NCI-H1694 treated with DMSO at 0.1 percent for 48 hours (cell line): ENCODE data around the gene FBXW12.

Experiments
- DNase-seq: peaks from one replicate; lab custom pipeline; 2025; lab: John Stamatoyannopoulos, UW

FBXW12 gene

GRCh38 chr3:48408823-48409281 is 36.8 kb downstream of the FBXW12 start:
- DNase-seq = no peak

- DNase-seq = no peak
Measured at GRCh38 chr3:48409291-48410201, 37.5 kb downstream of the FBXW12 start.

- DNase-seq = no peak
Measured at GRCh38 chr3:48410205-48411040, 38.4 kb downstream of the FBXW12 start.

GRCh38 chr3:48411041-48411588 is 39.1 kb downstream of the FBXW12 start:
- no peak for DNase-seq

- no peak for DNase-seq
Measured at GRCh38 chr3:48411606-48412374, 39.8 kb downstream of the FBXW12 start.

- no peak for DNase-seq
Measured at GRCh38 chr3:48412375-48413001, 40.5 kb downstream of the FBXW12 start.

GRCh38 chr3:48413086-48413485 is 41.1 kb downstream of the FBXW12 start:
- no peak for DNase-seq

GRCh38 chr3:48413611-48414010 is 41.6 kb downstream of the FBXW12 start:
- no peak for DNase-seq

GRCh38 chr3:48414376-48415250 is 42.6 kb downstream of the FBXW12 start:
- no peak for DNase-seq

- DNase-seq = no peak
Measured at GRCh38 chr3:48415251-48415953, 43.4 kb downstream of the FBXW12 start.

GRCh38 chr3:48416091-48416505 is 44.1 kb downstream of the FBXW12 start:
- no peak for DNase-seq

- DNase-seq = no peak
Measured at GRCh38 chr3:48416546-48416945, 44.5 kb downstream of the FBXW12 start.

GRCh38 chr3:48417529-48418108 is 45.6 kb downstream of the FBXW12 start:
- no peak for DNase-seq

- no peak for DNase-seq
Measured at GRCh38 chr3:48418140-48418539, 46.1 kb downstream of the FBXW12 start.

GRCh38 chr3:48418651-48419050 is 46.6 kb downstream of the FBXW12 start:
- DNase-seq = no peak

GRCh38 chr3:48419149-48419548 is 47.1 kb downstream of the FBXW12 start:
- DNase-seq = no peak

- DNase-seq = no peak
Measured at GRCh38 chr3:48419597-48419996, 47.6 kb downstream of the FBXW12 start.

GRCh38 chr3:48420561-48420960 is 48.5 kb downstream of the FBXW12 start:
- DNase-seq = no peak

- no peak for DNase-seq
Measured at GRCh38 chr3:48422272-48422671, 50.3 kb downstream of the FBXW12 start.
